ENCODE results near the gene NSUN4. TPM values are rescaled to one million over a fixed set of nuclear protein-coding genes. Genes with fewer than 3 reads are reported as not detected.

Gene NSUN4
- total RNA-seq, 1 donor from 2014 or later: 29.6 TPM

DNA sequence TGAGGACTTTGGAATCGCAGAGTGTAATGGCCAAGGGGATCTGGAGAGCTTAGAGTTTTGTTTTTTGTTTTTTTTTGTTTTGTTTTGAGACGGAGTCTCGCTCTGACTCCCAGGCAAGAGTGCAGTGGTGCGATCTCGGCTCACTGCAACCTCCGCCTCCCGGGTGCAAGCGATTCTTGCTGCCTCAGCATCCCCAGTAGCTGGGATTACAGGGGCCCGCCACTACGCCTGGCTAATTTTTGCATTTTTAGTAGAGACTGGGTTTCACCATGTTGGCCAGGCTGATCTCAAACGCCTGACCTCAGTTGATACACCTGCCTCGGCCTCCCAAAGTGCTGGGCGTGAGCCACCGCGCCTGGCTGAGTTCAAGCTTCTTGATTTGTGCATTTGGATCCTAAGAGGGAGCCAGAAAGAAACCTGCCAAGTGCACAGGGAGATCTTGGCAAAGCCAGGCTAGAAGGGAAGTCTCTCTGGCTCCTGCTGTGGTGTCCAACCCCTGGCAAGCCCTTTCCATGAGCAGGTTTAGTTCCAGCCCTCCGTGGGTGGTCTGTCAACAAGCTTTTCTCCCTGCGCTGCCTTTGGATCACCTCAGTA lies 54.4 kb downstream of the NSUN4 start:
- TF ChIP-seq, protein P1, sequence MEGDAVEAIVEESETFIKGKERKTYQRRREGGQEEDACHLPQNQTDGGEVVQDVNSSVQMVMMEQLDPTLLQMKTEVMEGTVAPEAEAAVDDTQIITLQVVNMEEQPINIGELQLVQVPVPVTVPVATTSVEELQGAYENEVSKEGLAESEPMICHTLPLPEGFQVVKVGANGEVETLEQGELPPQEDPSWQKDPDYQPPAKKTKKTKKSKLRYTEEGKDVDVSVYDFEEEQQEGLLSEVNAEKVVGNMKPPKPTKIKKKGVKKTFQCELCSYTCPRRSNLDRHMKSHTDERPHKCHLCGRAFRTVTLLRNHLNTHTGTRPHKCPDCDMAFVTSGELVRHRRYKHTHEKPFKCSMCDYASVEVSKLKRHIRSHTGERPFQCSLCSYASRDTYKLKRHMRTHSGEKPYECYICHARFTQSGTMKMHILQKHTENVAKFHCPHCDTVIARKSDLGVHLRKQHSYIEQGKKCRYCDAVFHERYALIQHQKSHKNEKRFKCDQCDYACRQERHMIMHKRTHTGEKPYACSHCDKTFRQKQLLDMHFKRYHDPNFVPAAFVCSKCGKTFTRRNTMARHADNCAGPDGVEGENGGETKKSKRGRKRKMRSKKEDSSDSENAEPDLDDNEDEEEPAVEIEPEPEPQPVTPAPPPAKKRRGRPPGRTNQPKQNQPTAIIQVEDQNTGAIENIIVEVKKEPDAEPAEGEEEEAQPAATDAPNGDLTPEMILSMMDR (IDR thresholded peaks at IDR 0.05; ENCODE audit: insufficient read depth, low read length, poor library complexity, severe bottlenecking): no peak
- Histone ChIP-seq H3K27me3 (ENCODE audit: control insufficient read depth, insufficient read depth, low read length) (peaks cover 8% of the 10 kb centered on the region), H3K36me3 (ENCODE audit: control insufficient read depth, insufficient read depth, low read length) (no peaks in the 10 kb centered on the region), H3K4me3 (ENCODE audit: low read depth, low read length) (peak overlapping the region; percentile 41)
- DNase-seq (ENCODE audit: low read depth): no peak

DNA sequence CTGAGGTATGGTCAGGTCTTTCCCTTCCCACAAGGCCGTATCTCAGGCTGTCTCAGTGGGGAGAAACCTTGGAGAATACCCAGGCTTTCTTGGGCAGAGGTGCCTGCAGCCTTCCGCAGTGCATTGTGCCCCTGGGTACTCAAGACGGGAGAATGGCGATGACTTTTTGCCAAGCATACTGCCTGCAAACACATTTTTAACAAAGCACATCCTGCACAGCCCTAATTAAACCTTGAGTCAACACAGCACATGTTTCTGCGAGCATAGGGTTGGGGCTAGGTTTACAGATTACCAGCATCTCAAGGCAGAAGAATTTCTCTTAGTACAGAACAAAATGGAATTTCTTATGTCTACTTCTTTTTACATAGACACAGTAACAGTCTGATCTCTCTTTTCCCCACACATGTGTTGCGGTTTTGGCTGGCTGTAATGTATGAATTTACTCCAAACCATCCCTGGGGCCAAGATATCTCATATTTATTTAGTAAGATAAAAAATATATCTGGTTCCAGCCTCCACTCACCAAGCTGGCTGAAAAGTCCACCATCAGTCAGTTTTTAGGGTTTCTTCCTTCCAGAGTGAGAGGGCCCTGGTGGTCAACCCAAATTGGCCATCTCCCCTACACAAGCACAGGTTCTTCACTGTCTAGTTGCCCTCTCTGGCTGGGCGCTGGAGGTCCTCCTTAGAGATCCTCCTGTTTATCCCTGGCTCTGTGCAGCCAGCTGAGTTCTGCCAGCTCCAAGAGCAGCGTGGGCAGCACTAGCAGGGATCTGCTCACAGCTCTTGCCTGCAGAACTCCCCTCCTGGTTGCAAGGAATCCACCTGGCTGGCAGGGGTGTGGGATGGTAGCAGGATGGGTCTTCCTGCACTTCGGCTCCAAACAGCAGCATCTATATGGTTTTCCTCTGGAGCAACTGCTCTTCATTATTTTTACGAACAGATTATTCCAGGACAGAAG lies 56.1 kb downstream of the NSUN4 start:
- Histone ChIP-seq H3K27me3 (ENCODE audit: control insufficient read depth, insufficient read depth, low read length) (peaks cover 11% of the 10 kb centered on the region), H3K4me3 (ENCODE audit: low read depth, low read length) (no peak overlapping the region), H3K36me3 (ENCODE audit: control insufficient read depth, insufficient read depth, low read length) (no peaks in the 10 kb centered on the region)
- no peak for DNase-seq (ENCODE audit: low read depth)
- TF ChIP-seq, protein P1 (IDR thresholded peaks at IDR 0.05; ENCODE audit: insufficient read depth, low read length, poor library complexity, severe bottlenecking): no peak

GRCh38 chr1:46399307-46399706 lies 58.7 kb downstream of the NSUN4 start:
- TF ChIP-seq, protein P1 (IDR thresholded peaks at IDR 0.05; ENCODE audit: insufficient read depth, low read length, poor library complexity, severe bottlenecking): no peak
- Histone ChIP-seq H3K27me3 (ENCODE audit: control insufficient read depth, insufficient read depth, low read length) (peaks cover 11% of the 10 kb centered on the region), H3K36me3 (ENCODE audit: control insufficient read depth, insufficient read depth, low read length) (no peaks in the 10 kb centered on the region), H3K4me3 (ENCODE audit: low read depth, low read length) (no peak overlapping the region)
- no peak for DNase-seq (ENCODE audit: low read depth)

DNA sequence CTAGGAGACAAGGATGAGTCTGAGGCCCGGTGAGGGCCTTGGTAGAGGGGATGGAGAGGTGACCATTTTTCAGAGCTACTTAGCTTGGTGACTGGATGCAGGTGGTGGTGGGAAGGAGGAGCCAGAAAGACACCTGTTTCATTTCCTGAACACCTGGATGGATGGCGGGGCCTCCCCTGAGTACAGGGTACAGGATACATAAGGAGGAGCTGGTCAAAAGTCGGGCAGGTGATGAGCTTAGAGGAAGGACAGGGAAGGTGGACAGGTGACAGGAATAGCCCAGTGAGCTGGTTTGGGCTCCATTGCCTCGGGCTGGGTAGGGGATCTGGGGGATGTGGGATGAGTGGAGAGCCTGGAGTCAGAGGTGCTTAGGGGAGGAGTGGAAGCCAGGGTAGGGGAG lies 59.8 kb downstream of the NSUN4 start:
- DNase-seq (ENCODE audit: low read depth): no peak
- TF ChIP-seq, protein P1 (IDR thresholded peaks at IDR 0.05; ENCODE audit: insufficient read depth, low read length, poor library complexity, severe bottlenecking): no peak
- H3K4me3 ChIP-seq (ENCODE audit: low read depth, low read length): no peak overlapping the region
- no peaks in the 10 kb centered on the region for H3K36me3 ChIP-seq (ENCODE audit: control insufficient read depth, insufficient read depth, low read length)
- peaks cover 9% of the 10 kb centered on the region for H3K27me3 ChIP-seq (ENCODE audit: control insufficient read depth, insufficient read depth, low read length)

GRCh38 chr1:46401154-46401913 lies 60.7 kb downstream of the NSUN4 start:
- peaks cover 6% of the 10 kb centered on the region for H3K27me3 ChIP-seq (ENCODE audit: control insufficient read depth, insufficient read depth, low read length)
- no peak overlapping the region for H3K4me3 ChIP-seq (ENCODE audit: low read depth, low read length)
- no peak for DNase-seq (ENCODE audit: low read depth)
- H3K36me3 ChIP-seq (ENCODE audit: control insufficient read depth, insufficient read depth, low read length): no peaks in the 10 kb centered on the region
- TF ChIP-seq, protein P1 (IDR thresholded peaks at IDR 0.05; ENCODE audit: insufficient read depth, low read length, poor library complexity, severe bottlenecking): no peak

Measured in kidney epithelial cell (primary cell).